Skin of body (tissue), 2 donors: ENCODE data around the gene NPAS3. TPM values are rescaled to one million over a fixed set of nuclear protein-coding genes. Genes with fewer than 3 reads are reported as not detected.

Experiments used
- DNase-seq: peaks from one replicate; lab custom pipeline; 2025; lab: John Stamatoyannopoulos, UW
- total RNA-seq: library from RNA; depleted of rRNA; stranded (reverse); fragments of >200 nt; gene quantifications from one replicate; pipeline ENCODE4 v1.2.3, GENCODE V29; 2014

The NPAS3 gene
- total RNA-seq, 1 donor from 2014 or later, result 3.8 TPM

DNA sequence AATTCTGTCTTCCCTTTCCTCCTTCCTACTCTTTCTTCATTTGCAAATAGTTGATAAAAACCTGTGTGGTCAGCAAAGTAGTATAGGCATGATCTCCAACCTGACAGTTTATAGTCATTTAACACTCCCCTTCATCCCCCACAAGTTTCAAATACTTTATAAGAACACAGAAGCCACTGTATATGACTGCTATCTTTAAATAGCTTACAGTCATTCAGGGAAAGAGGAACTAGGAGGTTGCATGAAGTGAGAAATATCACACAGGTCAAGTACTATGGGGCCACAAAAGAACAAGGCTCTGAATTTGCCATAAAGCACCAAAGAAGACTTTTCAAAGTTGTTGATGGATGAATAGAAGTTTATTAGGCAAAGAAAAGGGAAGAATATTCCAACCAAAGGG, 431.3 kb downstream of the NPAS3 start:
- DNase-seq, result no peak

DNA sequence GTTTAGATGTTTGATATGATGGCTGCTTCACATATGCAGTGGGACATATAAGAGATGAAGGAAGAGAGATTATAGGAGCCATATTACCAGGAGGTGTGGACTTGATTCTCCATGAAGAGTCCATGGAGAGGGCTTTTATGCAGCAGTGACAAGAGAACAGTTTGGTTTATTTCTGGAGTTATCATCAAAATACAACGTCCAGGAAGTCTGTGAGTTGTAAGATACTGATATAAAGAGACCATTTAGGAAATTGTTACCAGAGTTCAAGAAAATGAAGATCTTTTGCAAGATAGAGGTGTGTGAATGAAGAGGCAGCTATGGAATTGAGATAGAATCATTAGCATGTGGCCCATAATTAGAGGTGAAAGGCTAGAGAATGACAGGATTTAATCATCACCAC, 431.7 kb downstream of the NPAS3 start:
- no peak for DNase-seq

DNA sequence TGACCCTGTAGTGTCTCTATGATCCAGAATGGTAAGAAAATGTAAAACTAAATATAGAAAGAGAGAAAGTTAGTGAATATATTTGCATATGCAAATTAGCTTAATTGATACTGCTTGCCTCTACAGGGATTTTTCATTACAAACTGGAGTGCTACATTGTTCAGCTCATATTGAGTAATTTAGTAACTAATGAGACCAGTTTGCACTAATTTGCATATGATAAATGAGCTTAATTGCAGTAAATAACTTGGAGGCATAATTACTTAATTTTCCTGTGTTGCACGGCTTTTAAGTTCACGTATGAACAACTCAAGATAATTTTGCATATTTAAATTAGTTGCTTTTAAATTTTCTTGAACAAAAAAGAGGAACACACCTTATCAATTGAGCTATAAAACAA, 436.5 kb downstream of the NPAS3 start:
- DNase-seq, result no peak

DNA sequence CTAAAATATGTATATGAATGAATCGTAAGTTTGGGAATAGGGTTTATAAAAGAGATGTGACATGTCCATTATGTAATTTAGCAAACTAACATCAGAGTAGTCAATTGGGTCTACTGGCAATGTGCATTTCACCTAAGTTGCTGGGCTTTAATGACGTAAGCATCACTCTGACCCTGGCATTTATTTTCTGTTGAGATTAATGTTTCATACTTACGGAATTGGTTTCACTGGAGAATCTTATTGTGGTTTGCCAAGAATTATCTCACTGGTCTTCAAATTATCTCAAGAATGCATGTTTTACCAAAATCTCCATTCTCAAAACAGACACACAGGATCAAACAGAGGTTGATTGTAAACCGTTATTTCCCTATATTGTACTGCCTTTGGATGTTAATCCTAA, 437.1 kb downstream of the NPAS3 start:
- DNase-seq, result no peak

DNA sequence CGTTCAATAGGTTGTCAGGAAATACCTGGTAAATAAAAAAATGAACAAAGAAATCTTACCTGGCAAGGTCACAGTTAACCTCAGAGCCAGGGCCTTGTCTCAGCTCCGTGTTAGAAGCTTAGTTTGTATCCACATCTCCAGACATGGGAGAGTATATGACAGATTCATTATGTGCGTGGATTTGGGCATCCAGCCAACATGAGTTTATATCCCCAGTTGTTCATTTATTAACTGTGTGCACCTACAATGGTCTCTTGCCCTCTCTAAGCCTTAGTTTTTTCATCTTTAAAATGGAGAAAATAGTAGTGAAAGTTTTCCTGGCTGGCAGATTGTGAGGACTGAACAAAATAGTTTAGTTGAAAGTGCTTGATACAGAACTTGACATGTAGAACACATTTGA, 437.8 kb downstream of the NPAS3 start:
- no peak for DNase-seq

DNA sequence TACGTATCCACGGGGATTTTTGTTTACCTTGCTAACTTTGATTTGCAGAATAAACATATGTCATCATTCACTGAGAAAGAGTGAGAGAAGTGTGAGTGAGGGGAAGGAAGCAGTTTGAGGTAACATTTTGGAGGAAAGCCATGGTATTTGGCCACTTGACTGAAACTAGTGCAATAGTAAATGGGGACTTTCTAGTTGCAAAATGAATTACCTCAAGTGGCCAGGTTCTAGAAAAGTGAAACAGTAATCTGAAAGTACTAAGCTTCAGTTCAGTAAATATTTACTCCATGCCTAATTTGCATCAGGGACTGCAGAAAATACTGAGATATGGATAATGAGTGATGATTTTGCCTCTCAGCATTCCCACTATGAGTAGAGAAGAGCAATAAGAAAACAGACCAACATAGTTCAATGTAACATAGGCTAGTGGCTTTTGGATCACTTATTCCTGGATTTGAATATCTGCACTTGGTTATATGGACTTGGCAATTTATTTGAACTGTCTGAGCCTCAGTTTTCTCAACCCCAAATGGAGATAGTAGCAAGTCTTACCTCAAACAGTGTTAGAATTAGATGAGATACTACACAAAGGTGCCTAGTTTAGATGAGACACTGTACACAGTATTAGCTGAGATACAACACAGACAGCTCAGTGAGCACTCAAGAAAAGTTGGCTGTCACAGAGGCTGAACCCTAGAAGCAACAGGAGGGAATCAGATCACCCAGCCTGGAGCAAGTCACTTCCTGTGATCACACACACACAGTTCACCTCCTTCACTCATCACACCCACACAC, 439.1 kb downstream of the NPAS3 start:
- DNase-seq, result no peak

DNA sequence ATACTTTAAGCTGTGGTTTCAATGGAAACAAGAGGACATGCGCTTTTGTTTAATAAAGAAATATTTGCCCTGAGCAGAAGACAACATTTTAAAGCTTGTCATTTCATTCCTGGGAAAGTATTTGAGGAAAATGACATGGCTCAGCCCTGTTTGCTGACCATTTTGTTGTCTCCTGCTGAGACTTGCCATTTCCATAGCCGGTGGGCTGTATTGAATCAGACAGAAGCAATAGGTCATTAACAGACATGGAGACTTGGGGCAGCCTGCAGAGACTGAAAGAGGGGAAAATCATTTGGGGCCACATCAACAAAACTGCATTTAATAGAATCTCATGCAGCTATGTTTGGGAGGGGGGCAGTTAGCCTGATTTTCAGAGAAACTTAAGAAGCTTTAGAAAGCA, 443.0 kb downstream of the NPAS3 start:
- no peak for DNase-seq

DNA sequence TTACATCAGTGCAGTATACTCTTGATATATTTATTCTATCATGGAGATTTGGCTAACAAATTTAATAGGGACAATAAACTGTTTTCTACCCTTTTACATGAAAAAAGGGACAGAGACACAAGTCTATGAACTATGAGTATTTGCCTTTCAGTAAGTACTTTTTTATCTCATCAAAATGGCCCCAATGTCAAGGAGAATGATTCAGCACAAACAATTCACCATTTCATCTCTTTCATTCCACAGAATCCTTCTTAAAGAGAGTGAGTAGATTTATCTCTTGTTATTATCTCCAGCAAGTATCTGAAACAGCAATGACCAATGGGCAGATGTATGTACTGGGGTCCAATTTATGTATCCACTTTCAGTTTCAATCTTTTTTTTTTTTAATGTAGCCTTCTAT, 447.5 kb downstream of the NPAS3 start:
- DNase-seq, result no peak

DNA sequence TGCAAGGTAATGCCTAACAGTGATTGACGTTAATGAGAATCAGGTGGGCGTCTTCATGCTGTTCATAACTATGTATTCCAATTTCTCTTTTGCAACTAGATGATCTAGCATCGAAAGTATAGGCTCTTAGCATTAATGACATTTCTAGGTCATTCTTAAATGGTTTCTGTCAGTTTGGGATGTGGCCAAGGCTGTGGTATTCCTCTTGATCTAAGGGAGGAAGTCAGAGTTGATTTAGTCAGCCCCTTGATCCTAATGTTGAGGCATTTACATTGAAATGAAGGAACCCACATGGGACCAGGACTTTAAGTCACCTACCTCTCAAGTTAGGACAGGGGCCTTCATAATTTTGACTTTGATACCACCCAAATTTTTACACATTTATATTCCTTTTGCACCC, 448.1 kb downstream of the NPAS3 start:
- DNase-seq, result no peak

DNA sequence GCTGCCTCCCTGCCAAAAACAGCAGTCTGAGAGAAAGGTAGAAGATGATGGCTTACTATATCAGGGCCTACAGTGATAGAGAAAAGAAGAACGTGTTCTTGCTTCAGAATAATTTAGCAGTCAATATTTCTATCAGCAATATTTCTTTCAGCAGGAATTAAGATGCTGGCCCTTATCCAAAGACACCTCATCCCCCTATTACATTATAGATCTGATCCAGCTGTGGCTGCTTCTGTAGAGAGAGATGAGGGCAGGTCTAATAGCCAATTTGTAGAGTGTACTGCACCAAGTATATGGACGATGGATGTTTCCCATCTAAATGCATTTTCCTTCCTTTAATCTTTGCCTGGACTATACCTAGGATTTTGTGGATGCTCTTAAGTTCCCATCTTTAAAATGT, 451.7 kb downstream of the NPAS3 start:
- DNase-seq, result no peak

DNA sequence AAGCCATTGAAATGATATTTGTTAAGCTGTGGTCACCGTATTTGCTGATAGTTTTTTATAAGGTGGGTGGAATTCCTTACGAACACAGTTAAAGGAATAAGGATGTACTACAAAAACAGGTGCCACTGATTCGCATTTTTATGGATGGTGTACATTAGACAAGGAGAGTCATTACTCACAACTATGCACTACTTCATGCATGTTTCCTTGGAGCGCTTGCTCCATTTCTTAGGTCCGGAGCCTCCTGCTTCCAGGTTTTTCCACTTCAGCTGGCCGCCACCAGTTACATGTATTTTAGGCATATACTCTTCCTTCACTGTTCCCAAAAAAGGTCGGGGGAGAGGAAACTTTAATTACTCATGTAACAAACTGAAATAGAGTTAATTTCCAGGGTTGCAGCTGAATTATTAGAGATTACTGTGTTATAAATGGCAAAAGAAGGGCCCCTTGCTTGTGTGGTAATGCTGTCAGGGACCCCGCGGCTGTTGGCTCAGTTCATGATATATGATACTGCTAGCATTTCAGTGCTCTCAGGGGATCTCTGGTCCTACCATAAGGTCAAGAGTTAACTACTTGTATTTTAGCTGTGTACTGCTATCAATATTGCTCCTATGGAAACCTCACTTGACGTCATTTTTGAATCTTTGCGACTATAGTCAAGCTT, 454.7 kb downstream of the NPAS3 start:
- DNase-seq, result peak; percentile 56

DNA sequence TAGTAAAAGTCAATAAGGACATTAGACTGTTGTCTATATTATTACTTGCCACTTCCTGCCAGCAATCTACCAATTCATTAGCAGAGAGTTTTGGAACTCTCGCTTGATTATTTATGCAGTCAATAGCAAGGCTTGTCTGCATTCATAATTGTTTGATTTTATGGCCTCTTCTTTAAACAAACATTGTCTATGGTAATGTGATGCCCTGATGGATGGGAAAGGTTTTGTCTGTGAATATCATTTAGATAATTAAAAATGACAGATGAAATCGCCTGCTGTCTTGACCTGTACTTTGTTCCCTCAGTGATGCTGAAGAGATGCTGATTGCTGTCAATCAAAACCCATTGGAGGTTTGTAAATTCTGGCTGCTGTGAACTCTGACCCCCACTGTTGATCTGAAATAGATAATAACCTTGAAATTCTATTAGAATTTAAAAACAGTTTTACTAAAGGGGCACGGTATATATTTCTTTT, 455.3 kb downstream of the NPAS3 start:
- DNase-seq, result no peak

DNA sequence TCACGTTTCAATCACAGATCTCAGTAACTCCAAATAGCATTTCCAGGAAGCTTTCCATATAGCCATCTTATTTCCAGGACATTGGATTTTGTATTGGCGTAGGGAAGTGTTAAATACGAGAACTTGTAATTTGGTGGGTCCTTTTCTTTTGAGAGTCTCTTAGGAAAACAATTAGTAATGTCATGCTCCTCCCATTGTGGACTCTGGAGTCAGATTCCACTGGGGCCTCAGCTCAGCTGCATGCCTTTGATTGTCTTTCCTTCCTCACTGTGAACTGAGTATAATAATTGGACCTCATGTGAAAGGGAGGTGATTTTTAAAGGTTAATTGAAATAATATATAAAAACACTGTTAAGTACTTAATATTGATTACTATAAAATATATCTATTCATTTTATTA, 462.6 kb downstream of the NPAS3 start:
- DNase-seq, result no peak

DNA sequence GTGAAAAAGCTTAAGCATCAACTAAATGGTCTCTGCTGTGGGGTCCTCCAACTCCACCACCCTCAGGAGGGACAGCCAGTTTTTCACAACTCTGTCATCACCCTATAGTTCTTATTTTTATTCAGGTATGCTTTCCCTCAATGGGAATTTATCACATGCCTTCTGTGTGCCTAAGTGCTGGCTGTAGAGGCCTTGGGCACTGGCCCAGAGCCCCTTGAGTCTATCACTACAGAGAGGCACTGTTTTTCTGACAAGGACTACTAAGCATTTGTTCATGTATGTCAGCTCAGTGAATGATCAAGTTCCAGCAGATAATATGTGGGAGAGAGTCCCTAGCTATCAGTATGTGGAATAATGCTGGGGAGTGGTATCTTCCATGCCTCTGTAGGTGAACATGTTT, 463.9 kb downstream of the NPAS3 start:
- no peak for DNase-seq

DNA sequence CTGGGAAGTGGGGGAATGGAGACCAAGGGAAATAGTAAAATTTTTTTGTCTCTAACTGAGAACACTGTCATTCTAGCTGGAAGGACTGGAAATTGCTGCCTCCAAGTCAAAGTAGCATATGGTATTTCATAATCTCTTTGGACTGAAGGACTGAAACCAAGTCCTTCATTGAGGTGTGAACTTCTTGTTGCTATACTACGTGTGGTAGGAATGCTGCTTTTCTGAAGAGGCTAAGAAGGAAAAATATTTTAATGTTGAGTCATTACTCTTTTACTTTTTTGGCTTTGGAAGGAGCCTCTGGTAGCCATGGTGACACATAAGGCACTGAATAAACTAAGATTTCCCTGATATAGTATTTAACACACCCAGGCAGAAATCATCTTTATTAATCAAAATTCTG, 465.4 kb downstream of the NPAS3 start:
- DNase-seq, result peak; percentile 37

DNA sequence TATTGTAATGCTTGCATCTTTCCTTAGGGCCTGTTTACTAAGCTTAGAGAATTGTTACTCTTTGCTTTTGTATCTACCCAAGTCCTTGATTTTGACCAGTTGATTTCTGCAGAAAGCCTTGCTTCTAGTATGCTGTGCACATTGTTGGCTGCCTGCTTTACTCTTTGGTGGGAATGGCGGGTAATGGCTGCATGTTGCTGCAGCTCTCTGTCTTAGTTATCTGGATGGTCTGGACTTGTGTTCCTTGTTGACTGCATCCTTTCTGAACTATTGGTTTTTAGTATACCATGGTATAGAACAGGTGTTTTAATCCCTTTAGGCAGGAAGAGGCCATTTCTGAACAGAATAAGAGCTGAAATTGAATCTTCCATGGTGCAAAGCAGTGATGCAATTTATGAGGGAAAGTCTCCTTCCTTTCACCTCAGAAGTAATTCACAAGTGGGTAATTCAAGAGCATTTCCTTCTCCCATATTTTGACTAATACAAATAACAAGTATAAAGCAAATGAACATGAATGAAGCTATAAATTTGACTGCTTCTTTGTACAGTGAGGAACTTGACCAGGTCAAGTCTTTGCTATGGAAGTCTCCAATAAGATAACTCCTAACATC, 466.4 kb downstream of the NPAS3 start:
- no peak for DNase-seq

DNA sequence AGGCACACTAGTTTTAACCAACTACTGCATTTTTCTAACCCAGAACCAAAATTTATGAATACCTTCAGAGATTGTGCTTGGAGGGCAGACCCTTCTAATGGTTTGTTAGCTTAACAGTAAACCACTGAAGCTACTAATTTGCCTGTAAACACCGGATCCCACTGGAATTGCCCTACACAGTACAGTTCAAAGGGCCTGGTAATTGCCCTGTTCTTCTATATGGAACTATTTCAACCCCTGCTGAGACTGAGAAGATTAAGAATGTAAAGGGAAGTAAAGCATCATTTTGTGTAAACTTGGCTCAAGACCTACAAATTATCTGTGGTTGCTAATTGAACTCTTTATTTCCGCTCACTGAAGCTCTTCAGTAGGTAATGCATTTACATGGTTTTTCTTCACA, 468.1 kb downstream of the NPAS3 start:
- DNase-seq, result no peak

DNA sequence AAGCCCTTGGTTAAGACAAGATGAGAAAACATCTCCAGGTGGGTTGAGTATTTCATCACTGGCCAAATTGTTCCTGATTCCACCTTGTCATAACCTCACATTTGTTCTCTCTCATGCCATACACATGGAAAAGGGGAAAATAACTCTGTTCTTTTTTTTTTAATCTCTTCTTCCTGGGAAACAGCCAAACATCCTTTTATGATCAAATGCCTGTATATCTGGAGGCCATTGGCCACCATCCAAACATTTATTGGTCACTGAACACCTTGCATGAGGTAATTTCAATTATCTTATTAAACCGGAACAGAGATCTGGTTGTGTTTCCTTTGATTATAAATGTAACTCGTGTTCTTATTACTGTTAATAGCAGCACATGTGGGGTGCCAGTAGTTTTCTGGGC, 469.6 kb downstream of the NPAS3 start:
- no peak for DNase-seq

DNA sequence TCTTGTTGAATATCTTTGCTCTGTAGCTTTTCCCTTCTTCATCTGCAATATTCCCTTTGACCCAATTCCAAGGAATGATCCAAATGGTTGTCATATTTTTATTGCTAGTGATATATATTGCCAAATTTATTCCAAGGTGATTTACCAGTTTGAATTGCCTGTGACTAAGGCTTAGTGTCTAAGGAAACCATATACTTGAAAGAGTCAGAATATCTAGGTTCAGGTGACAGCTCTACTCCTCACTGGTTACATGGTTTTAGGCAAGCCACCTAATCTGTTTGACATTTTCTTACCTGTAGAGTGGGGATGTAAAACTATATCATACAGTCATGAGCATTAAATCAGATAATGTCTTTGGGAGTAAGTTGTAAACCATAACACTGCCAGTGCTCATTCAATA, 473.8 kb downstream of the NPAS3 start:
- no peak for DNase-seq

DNA sequence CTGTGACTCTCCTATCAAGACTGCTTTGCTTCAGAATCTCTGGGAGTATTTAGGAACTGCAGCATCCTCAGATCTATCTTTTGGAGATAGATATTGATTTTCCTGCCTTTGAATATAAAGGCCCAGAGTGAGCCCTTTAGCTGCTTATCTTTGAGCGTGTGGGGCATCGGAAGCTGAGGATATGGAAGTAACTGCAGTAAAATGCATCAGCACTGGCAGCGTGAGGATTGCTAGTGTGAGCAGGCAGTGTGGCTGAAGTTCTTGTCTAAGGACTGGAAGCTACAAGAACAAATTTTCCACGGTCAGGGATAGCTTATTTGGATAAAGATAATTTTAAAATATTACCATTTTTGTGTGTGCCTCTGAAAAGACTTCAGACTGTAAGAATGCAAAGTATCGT, 474.7 kb downstream of the NPAS3 start:
- no peak for DNase-seq

DNA sequence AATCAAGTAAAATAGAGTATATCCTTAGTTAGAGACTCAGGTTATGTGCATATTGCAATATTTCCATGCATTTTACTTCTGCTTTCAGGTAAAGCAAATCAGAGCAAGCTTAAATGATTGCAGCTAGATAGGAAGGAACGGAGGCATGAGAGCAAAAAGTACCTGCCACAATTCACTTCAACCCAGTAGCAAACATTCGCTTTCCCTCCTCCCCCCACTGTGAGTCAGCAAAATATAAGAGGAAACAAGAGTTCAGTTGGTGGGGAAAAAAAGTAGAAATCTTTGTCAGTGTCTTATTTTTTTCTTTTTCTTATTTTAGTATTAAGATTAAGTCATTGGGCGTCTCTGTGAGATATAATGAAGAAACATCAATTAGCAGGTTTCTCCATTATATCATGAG, 475.4 kb downstream of the NPAS3 start:
- no peak for DNase-seq

DNA sequence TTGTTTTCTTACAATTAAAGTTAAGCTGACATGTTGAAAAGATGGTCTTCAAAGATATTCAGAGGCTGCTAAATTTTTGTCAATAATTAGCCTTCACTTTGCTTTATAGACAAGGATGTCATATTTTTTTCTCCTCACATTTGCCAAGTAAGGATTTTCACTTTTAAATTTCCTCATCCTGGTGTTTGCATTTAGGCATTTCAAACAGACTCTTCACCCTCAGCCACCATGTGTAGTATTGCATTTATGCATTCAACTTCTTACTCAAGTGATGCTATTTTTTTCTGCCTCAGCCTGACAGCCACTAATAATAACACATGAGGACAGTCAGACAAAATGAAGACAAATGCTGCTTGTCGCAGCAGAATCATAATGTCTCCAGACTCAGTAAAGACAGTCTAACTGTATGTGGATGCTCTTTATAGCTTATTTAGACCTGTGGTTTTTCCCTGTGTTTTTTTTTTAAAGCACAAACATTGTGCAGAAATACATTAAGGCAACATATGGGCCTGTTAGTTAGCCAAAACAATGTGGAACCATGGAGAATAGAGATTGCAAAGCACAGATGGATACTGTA, 481.5 kb downstream of the NPAS3 start:
- no peak for DNase-seq
